ENCODE results near the gene RPS21.

RPS21 gene

GRCh38 chr20:62381842-62382241 lies 5.1 kb upstream of the RPS21 start:
- no peak for DNase-seq

- peak; percentile 40 for DNase-seq
These were observed 4.4 kb upstream of the RPS21 start for GRCh38 chr20:62382306-62383198.

GRCh38 chr20:62387219-62387913 lies 463 bp downstream of the RPS21 start:
- no peak for DNase-seq

- no peak for DNase-seq
These were observed 1.2 kb downstream of the RPS21 start for GRCh38 chr20:62387933-62388635.

GRCh38 chr20:62388839-62389600 lies 2.1 kb downstream of the RPS21 start:
- DNase-seq: no peak

GRCh38 chr20:62389601-62390087 lies 2.7 kb downstream of the RPS21 start:
- no peak for DNase-seq

GRCh38 chr20:62390317-62391164 lies 3.6 kb downstream of the RPS21 start:
- DNase-seq: no peak

GRCh38 chr20:62391165-62392076 lies 4.5 kb downstream of the RPS21 start:
- no peak for DNase-seq

- no peak for DNase-seq
These were observed 5.1 kb downstream of the RPS21 start for GRCh38 chr20:62392077-62392418.

- no peak for DNase-seq
These were observed 5.9 kb downstream of the RPS21 start for GRCh38 chr20:62392621-62393334.

- DNase-seq: no peak
These were observed 6.4 kb downstream of the RPS21 start for GRCh38 chr20:62393335-62393665.

- no peak for DNase-seq
These were observed 6.9 kb downstream of the RPS21 start for GRCh38 chr20:62393830-62394229.

GRCh38 chr20:62394248-62395245 lies 7.6 kb downstream of the RPS21 start:
- no peak for DNase-seq

- DNase-seq: no peak
These were observed 8.7 kb downstream of the RPS21 start for GRCh38 chr20:62395311-62396242.

GRCh38 chr20:62396367-62397239 lies 9.7 kb downstream of the RPS21 start:
- DNase-seq: no peak

GRCh38 chr20:62398120-62398821 lies 11.4 kb downstream of the RPS21 start:
- no peak for DNase-seq

All from HCEC 1CT (cell line).